ENCODE measurements around the gene UBE2J2. TPM values are rescaled to one million over a fixed set of nuclear protein-coding genes. Genes with fewer than 3 reads are reported as not detected.

The UBE2J2 gene
- total RNA-seq (10 to 100 TPM; 39.1 to 69.7 (median 56.5) TPM), polyA plus RNA-seq (10 to 100 TPM; 39.2 to 66.9 (median 54.0) TPM)
- long read RNA-seq, donor 1, transcript UBE2J2-202 (7 exons, 1,733 nt): major isoform, 13 of 16 reads
- long read RNA-seq, donor 1, partial matches to known transcripts: 0 of 16 reads
- long read RNA-seq, donor 1, other reads (novel, unspliced or antisense): 0 of 16 reads
- long read RNA-seq, donor 2, transcript UBE2J2-202 (7 exons, 1,733 nt): major isoform, 9 of 13 reads
- long read RNA-seq, donor 2, partial matches to known transcripts: 0 of 13 reads
- long read RNA-seq, donor 2, other reads (novel, unspliced or antisense): 0 of 13 reads

DNA sequence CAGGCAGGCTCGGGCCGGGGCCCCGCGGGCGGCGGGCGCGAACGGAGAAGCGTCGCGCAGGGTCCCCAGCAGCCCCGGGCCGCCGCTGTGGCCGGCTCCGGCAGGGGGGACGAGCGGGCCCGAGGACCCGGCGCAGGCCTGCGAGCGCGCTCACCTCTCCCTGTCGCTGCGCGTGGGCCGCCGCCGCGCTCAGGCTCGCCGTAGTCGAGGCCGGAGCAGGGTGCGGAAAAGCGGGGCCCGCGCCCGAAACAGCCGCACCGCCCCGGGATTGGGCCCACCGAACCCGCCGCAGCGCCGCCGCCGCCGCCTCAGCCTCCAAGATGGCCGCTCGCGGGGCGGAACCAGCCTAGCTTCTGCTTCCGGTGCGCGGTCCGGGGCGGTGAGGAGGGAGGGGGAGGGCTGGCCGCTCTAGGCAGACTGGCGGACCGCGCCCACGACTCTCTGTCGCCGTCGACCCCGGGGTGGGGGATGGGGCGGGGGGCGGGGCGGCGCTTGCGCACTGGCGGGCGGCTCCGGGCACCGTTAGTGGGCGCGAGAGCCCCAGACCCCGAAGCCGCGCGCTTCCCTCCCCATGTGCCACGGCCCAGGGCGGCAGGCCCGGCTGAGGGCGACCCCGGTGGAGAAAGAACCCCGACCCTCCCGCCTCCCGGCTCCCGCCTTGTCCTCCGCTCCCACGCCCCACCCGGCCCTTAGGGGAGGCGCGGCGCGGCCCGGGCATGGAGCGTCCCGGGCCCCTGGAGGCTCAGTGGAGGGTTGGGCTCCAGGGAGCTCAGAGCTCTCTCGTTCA is at the start of gene UBE2J2:
UBE2J2 (minus strand) TSS at position 343 of the 787 bp plus-strand sequence. CDS start 5,862 bp downstream, outside the sequence.
- TF ChIP-seq POLR2A (IDR thresholded peaks at IDR 0.05) (peak in 1 of 3 donors; percentile 13), POLR2AphosphoS5 (IDR thresholded peaks at IDR 0.05) (peak; percentile 87 to 92 (median 87))
- TF ChIP-seq, protein P1, sequence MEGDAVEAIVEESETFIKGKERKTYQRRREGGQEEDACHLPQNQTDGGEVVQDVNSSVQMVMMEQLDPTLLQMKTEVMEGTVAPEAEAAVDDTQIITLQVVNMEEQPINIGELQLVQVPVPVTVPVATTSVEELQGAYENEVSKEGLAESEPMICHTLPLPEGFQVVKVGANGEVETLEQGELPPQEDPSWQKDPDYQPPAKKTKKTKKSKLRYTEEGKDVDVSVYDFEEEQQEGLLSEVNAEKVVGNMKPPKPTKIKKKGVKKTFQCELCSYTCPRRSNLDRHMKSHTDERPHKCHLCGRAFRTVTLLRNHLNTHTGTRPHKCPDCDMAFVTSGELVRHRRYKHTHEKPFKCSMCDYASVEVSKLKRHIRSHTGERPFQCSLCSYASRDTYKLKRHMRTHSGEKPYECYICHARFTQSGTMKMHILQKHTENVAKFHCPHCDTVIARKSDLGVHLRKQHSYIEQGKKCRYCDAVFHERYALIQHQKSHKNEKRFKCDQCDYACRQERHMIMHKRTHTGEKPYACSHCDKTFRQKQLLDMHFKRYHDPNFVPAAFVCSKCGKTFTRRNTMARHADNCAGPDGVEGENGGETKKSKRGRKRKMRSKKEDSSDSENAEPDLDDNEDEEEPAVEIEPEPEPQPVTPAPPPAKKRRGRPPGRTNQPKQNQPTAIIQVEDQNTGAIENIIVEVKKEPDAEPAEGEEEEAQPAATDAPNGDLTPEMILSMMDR (IDR thresholded peaks at IDR 0.05 in 8 of 11, conservative IDR thresholded peaks at IDR 0.05 in 3 of 11): peak in 2 of 11 experiments; percentile 5 to 14
- WGBS, 5 donors: 0 to 1% (median 0%) methylated on average over 47 to 104 of the region's 105 CpGs; no CpG with 5 or more reads in 1 of the 5 donors
- DNase-seq: peak; percentile 99
- Histone ChIP-seq H3K27me3 (replicated peaks in 1 of 7) (no peaks in the 10 kb centered on the region), H3K27ac (peak within 1 kb of the TSS; percentile 81 to 94 (median 86)), H3K4me1 (peaks cover 26 to 62% (median 50%) of the 10 kb centered on the region in 6 donors), H3K36me3 (peaks cover 0 to 30% (median 1%) of the 10 kb centered on the region in 6 donors), H3K4me3 (peak within 1 kb of the TSS; percentile 84 to 98 (median 90)), H3K9me3 (no peaks in the 10 kb centered on the region)
- intact Hi-C loops (cut with DNase I; ENCODE audit: low total_unique reads): no loop called here

- Histone ChIP-seq H3K36me3 (peaks cover 0 to 70% (median 38%) of the 10 kb centered on the region in 6 donors), H3K9me3 (no peaks in the 10 kb centered on the region), H3K4me1 (peaks cover 15 to 81% (median 57%) of the 10 kb centered on the region in 6 donors), H3K27me3 (replicated peaks in 1 of 7) (no peaks in the 10 kb centered on the region), H3K27ac (no peak overlapping the region), H3K4me3 (peak overlapping the region in 1 of 8 donors; percentile 99)
- 84 to 94% (median 87%) methylated on average over 10 of the region's 10 CpGs for WGBS, 5 donors
- TF ChIP-seq, protein P1 (IDR thresholded peaks at IDR 0.05 in 8 of 11, conservative IDR thresholded peaks at IDR 0.05 in 3 of 11): no peak
- TF ChIP-seq POLR2A (IDR thresholded peaks at IDR 0.05) (no peak), POLR2AphosphoS5 (IDR thresholded peaks at IDR 0.05) (no peak)
- intact Hi-C loops (cut with DNase I; ENCODE audit: low total_unique reads): no loop called here
- DNase-seq: no peak
Observed at GRCh38 chr1:1322952-1323351, 49.3 kb upstream of the UBE2J2 start.

- Histone ChIP-seq H3K4me3 (no peak overlapping the region), H3K4me1 (peaks cover 15 to 81% (median 55%) of the 10 kb centered on the region in 6 donors), H3K9me3 (no peaks in the 10 kb centered on the region), H3K36me3 (peaks cover 0 to 70% (median 38%) of the 10 kb centered on the region in 6 donors), H3K27ac (no peak overlapping the region), H3K27me3 (replicated peaks in 1 of 7) (no peaks in the 10 kb centered on the region)
- intact Hi-C loops (cut with DNase I; ENCODE audit: low total_unique reads): no loop called here
- no peak for DNase-seq
- 81 to 91% (median 90%) methylated on average over 3 to 14 of the region's 14 CpGs for WGBS, 5 donors
- TF ChIP-seq, protein P1 (IDR thresholded peaks at IDR 0.05 in 8 of 11, conservative IDR thresholded peaks at IDR 0.05 in 3 of 11): no peak
- TF ChIP-seq POLR2A (IDR thresholded peaks at IDR 0.05) (no peak), POLR2AphosphoS5 (IDR thresholded peaks at IDR 0.05) (no peak)
Observed at GRCh38 chr1:1322418-1322817, 48.8 kb upstream of the UBE2J2 start.

Data from spleen (tissue), 13 donors.